NCI-H774 (cell line): ENCODE data around the gene SLC9A7.
A peak's percentile ranks its signal among the peaks of the same experiment; 100 is the strongest.

Source experiments
- DNase-seq: peaks from one replicate; lab custom pipeline; 2025; lab: John Stamatoyannopoulos, UW

SLC9A7 gene

DNA sequence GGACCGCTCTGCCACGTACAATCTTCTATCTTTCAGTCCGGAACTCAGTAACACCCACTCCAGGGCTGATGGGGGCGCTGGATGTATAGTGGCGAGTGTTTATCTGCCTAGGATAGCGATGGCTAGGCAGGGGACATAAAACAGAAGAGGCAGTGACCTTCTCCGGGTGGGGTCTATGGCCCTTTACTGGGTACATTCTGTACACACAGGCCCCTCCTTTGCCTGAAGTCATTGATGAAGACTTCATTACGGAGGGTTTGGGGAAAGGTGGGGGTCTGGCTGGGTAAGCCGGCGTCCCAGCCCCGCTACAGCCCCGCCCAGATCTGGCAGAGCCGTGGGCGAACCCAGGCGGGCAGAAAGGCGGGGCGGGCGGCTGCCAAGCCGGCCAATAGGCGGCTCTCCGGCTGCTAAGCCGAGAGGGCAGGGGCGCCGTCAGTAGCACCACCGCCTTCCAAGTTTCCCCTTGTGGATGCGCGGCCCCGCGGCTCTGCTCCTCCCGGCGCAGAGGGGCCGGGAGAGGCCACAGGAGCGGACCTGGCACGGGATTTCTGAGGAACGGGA is 185.5 kb downstream of the SLC9A7 start, which contains the start of gene CHST7:
TSS of gene CHST7 (plus strand) at position 435 of the 561 bp plus-strand sequence. CDS start 167 bp downstream, outside the sequence.
- DNase-seq: peak; percentile 25

DNA sequence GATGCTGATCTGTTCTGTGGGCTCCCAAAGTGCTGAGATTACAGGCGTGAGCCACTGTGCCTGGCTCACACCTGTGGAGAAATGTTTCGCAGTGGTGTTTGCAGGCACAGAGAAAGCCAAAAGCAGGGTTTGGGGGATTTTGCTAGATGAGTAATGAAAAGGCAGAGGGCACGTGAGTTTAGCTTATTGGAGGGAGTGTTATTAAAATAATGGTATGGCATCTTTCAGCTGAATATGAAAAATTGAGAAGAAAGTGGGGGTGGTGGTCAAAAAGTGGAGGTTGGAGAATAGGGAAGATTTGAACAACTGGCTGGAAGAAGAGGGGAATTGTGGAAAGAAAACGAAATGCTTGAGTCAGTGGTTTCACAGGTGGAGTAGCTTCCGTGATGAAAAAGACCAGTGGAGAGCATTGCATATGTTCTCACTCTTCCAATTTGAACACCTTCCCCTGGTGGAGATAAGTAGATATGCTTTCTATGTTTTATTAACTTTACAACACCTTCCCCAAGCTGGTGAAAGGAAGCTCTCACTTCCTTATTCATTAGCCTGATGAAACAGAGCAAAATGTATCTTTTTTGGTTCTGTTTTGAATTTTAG is 186.5 kb downstream of the SLC9A7 start:
- no peak for DNase-seq

DNA sequence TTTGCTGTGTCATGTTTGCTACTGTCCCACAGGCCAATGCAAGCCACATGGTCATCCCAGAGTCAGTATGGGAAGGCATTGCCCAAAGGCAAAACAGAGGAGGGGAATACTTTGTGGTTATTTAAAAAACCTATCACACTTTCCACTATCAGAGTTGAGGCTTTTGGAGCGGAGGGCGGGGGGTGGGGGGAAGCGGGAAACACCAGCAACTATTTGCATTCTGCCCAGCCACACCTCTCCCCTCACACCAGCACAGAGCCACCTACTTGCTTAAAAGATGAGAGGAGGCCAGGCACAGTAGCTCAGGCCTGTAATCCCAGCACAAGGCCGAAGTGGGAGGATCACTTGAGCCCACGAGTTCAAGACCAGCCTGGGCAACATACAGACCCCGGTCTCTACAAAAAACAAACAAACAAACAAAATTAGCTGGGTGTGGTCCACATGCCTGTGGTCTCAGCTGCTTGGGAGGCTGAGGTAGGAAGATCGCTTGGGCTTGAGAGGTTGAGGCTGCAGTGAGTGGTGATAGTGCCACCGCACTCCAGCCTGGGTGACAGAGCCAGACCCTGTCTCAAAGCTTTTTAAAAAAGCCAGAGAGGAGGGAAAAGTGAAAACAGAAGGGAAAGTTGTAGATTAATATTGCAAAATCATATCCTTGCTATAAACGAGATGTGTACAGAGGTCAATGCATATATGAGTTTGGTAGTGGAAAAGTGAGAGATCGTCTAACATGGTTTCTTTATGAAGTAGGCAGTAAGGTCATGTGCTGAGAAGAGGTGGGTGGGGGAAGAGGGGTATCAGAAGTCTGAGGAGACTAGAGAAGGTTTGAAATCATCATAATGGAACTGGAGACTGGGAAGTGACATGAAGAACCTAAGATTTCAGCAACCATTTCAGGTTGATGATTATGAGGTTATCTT is 187.2 kb downstream of the SLC9A7 start:
- no peak for DNase-seq

DNA sequence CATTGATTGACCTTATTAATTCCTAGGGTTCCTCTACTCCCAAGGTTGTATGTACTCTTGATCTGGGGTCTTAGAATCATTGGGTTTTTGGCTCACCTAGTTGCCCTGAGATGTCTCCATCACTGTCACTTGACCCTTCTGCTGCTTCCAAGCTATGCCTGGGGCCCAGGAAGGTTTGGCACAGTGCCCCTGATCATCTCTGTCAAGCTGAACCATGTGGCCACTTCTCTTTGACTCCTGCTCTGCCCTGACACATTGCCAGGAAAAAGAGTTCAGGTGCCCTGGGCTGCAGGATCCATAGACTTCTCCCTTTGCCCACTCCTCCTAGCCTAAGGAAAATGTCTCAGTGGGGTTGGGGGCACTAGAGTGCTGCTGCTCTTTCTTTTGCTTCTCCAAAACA is 189.3 kb downstream of the SLC9A7 start:
- no peak for DNase-seq

DNA sequence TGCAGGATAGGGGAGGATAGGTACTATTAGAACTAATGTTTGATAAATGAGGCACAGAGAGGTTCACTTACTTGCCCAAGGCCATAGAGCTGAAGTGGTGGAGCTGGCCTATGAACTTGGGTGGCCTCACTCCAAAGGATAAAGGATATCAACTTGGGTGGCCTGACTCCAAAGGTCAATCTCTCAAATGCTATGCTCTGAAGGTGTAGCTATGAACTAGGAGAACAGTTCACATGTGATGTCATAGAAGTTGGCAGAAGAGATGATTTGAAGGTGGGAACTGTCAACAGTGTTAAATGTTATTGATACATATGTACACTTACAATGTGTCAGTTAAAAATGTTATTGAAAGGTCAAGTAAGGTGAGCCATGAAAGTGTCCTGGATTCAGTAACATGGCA is 191.5 kb downstream of the SLC9A7 start:
- DNase-seq: no peak

DNA sequence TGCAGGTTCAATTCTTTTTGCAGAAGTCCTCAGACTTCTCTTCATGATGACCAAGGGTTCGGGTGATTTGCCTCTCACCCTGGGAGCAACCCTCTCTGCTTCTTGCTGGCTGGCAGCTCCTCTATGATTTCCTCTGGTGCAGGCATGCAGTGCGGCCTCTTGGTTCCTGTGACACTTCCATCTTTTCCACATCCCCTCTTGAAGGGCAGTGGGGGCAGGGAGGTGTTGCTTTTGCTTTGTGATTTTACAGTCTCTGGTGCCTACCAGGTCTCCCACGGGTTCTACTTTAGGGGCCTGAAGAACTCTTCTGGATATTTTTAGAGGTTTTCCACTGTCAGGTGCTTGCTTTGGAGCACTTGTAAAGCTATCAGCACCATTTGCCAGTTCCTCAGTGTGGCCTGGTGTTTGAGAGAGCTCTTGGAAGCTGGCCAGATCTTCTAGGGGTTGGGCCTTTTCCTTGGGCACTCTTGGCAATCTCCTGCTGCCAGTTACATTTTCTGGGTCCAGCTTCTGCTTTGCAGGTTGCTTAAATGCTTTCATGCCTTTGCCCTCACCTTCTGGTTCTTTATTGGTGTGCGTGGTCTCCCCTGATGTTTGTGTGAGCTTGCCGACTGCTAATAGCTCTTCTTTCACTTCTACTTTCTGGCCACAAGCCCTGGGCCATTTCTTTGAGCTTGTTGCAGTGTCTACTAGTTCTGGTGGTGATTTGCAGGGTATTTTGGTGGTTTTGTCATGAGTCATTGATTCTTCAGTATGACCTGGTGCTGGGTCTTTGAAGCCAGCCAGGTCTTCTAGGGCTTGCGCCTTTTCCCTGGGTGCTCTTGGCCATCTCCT is 196.9 kb downstream of the SLC9A7 start:
- no peak for DNase-seq

DNA sequence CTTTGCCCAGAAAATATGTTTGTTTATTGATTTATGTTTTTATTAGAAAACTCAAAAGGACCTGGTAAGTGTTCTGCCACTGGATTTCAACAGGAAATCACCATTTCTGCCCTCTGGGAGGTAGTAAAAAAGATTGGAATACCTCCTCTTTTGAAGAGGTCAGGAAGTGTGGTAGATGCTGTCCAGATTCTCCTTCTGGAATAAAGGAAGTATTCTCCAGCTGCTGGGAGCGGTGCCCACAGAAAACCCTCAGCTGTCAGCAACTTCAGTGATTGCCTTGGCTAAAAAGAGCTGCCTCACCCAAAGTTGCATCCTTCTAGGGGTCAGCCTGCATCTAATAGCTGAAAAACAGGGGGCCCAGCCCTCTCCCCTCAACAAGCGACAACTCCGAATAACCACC is 199.9 kb downstream of the SLC9A7 start:
- DNase-seq: no peak

DNA sequence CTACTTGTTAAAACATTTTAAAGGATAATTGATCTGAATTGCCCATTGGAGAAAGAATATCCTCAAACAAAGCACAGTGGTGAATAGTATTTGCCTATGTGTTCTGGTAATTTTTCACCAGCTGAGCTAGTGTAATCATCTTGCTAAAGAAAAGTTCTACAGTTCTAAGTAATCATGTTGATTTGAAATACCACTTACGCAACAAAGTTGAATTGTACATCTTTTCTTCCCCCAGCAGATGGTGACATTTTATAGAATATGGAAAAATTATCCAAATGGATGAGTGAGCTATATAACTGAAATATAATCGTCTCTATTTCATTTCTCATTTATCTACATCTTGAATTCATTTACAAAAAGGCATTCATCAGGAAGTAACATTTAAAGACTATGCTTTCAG is 204.0 kb downstream of the SLC9A7 start:
- DNase-seq: no peak

DNA sequence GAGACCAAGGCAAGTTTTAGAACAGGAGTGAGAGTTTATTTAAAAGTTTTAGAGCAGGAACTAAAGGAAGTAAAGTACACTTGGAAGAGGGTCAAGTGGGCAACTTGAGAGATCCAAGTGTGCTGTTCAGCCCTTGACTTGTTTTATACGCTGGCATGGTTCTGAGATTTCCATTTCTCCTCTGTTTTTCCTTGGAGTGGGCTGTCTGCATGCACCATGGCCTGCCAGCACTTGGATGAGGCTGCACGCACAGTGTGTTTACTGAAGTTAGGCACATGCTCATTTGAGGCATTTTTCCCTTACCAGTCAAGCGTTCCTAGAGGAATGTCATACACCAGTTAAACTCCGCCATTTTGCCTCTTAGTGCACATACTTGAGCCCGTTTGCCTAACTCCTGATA is 205.0 kb downstream of the SLC9A7 start:
- no peak for DNase-seq

DNA sequence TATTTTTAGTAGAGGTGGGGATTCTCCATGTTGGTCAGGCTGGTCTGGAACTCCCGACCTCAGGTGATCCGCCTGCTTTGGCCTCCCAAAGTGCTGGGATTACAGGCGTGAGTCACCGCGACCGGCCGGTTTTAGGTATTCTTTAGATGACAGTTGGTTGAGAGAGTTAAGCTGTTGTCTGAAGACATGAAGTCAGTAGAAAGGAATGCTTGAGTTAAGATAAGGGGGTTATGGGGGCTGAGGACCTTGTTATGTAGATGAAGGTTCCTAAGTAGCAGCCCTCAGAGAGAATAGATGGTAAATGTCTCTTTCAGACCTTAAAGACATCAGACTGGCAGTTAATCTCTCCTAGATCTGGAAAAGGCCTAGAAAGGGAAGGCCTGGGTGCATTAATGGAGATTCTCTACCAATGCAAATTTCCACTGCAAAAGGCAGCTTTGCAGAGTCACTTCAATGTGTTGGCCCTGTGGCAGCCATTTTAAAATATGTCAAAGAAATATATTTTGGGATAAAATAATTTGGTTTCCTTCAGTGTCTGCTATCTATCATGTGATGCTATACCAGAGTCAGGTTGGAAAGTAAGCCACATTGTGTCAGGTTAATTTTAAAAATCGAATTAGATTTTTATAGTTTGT is 207.3 kb downstream of the SLC9A7 start:
- no peak for DNase-seq

DNA sequence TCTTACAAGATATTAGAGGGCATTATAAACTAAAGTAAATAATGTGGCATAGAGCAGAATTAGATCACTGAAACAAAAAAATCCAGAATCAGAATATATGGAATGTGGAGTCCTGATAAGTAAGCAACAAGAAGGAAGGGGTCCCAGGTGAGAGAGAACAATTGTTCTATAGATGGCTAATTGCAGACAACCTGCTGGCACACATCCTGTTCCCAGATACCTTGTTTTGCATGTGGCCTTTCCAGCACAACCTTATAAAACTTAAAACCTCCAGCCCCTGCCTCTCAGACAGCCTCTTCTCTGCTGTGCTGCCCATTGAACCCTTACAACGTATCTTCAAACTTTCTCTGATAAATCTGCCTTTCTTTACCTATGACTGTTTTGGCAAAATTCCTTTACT is 209.0 kb downstream of the SLC9A7 start:
- no peak for DNase-seq
